Measurements from ENCODE around the gene RPL37A. TPM values are rescaled to one million over a fixed set of nuclear protein-coding genes. Genes with fewer than 3 reads are reported as not detected.
A peak's percentile ranks its signal among the peaks of the same experiment; 100 is the strongest.

The RPL37A gene
- total RNA-seq, 1 experiment from 2014 or later, result 2,080 TPM

- no peaks in the 10 kb centered on the region for H3K9me3 ChIP-seq
- H3K4me3 ChIP-seq, result no peak overlapping the region
Observed at GRCh38 chr2:216480221-216480620, 18.4 kb upstream of the RPL37A start.

GRCh38 chr2:216482640-216483039 is 16.0 kb upstream of the RPL37A start:
- Histone ChIP-seq H3K9me3 (no peaks in the 10 kb centered on the region), H3K36me3 (peaks cover 13% of the 10 kb centered on the region), H3K4me3 (no peak overlapping the region), H3K27me3 (no peaks in the 10 kb centered on the region)
- no peak for DNase-seq

More at GRCh38 chr2:216480221-216480620, 18.4 kb upstream of the RPL37A start:
- DNase-seq, result no peak
- Histone ChIP-seq H3K36me3 (peaks cover 13% of the 10 kb centered on the region), H3K27me3 (no peaks in the 10 kb centered on the region)

- H3K36me3 ChIP-seq, result peaks cover 7% of the 10 kb centered on the region
- H3K4me3 ChIP-seq, result no peak overlapping the region
- no peak for DNase-seq
- no peaks in the 10 kb centered on the region for H3K9me3 ChIP-seq
- no peaks in the 10 kb centered on the region for H3K27me3 ChIP-seq
Observed at GRCh38 chr2:216485237-216485636, 13.4 kb upstream of the RPL37A start.

GRCh38 chr2:216485745-216486144 is 12.9 kb upstream of the RPL37A start:
- no peaks in the 10 kb centered on the region for H3K27me3 ChIP-seq
- H3K4me3 ChIP-seq, result no peak overlapping the region
- DNase-seq, result no peak
- H3K36me3 ChIP-seq, result peaks cover 4% of the 10 kb centered on the region
- no peaks in the 10 kb centered on the region for H3K9me3 ChIP-seq

- DNase-seq, result no peak
- no peaks in the 10 kb centered on the region for H3K27me3 ChIP-seq
- H3K36me3 ChIP-seq, result peaks cover 4% of the 10 kb centered on the region
- no peaks in the 10 kb centered on the region for H3K9me3 ChIP-seq
- H3K4me3 ChIP-seq, result no peak overlapping the region
Observed at GRCh38 chr2:216486271-216486670, 12.4 kb upstream of the RPL37A start.

GRCh38 chr2:216486708-216487107 is 11.9 kb upstream of the RPL37A start:
- DNase-seq, result no peak
- Histone ChIP-seq H3K9me3 (no peaks in the 10 kb centered on the region), H3K36me3 (peaks cover 4% of the 10 kb centered on the region), H3K27me3 (no peaks in the 10 kb centered on the region), H3K4me3 (no peak overlapping the region)

- Histone ChIP-seq H3K4me3 (no peak overlapping the region), H3K9me3 (no peaks in the 10 kb centered on the region), H3K36me3 (no peaks in the 10 kb centered on the region), H3K27me3 (no peaks in the 10 kb centered on the region)
- DNase-seq, result no peak
Observed at GRCh38 chr2:216490061-216490460, 8.6 kb upstream of the RPL37A start.

GRCh38 chr2:216491793-216492596 is 6.6 kb upstream of the RPL37A start:
- Histone ChIP-seq H3K36me3 (no peaks in the 10 kb centered on the region), H3K4me3 (no peak overlapping the region), H3K27me3 (no peaks in the 10 kb centered on the region), H3K9me3 (no peaks in the 10 kb centered on the region)
- DNase-seq, result no peak

- Histone ChIP-seq H3K9me3 (no peaks in the 10 kb centered on the region), H3K36me3 (peaks cover 3% of the 10 kb centered on the region; the same call in 1 of the 2 replicates), H3K27me3 (no peaks in the 10 kb centered on the region), H3K4me3 (no peak overlapping the region)
- DNase-seq, result peak; percentile 87
Observed at GRCh38 chr2:216492597-216493333, 5.9 kb upstream of the RPL37A start.

- Histone ChIP-seq H3K36me3 (peaks cover 3% of the 10 kb centered on the region; the same call in 1 of the 2 replicates), H3K9me3 (no peaks in the 10 kb centered on the region), H3K27me3 (no peaks in the 10 kb centered on the region), H3K4me3 (no peak overlapping the region)
- DNase-seq, result no peak
Observed at GRCh38 chr2:216493334-216493685, 5.3 kb upstream of the RPL37A start.

- Histone ChIP-seq H3K27me3 (no peaks in the 10 kb centered on the region), H3K4me3 (no peak overlapping the region), H3K9me3 (no peaks in the 10 kb centered on the region), H3K36me3 (peaks cover 21% of the 10 kb centered on the region)
- DNase-seq, result peak; percentile 21
Observed at GRCh38 chr2:216495656-216496055, 3.0 kb upstream of the RPL37A start.

GRCh38 chr2:216497382-216498069 is 1.1 kb upstream of the RPL37A start:
- peak overlapping the region; percentile 73 for H3K4me3 ChIP-seq
- DNase-seq, result no peak
- no peaks in the 10 kb centered on the region for H3K27me3 ChIP-seq
- no peaks in the 10 kb centered on the region for H3K9me3 ChIP-seq
- H3K36me3 ChIP-seq, result peaks cover 39% of the 10 kb centered on the region

GRCh38 chr2:216498070-216498378 is 620 bp upstream of the RPL37A start:
- no peaks in the 10 kb centered on the region for H3K9me3 ChIP-seq
- no peaks in the 10 kb centered on the region for H3K27me3 ChIP-seq
- DNase-seq, result no peak
- peaks cover 44% of the 10 kb centered on the region for H3K36me3 ChIP-seq
- H3K4me3 ChIP-seq, result peak overlapping the region; percentile 73

- Histone ChIP-seq H3K4me3 (peak overlapping the region; percentile 73), H3K9me3 (no peaks in the 10 kb centered on the region; the same call in 1 of the 2 replicates), H3K27me3 (no peaks in the 10 kb centered on the region), H3K36me3 (peaks cover 61% of the 10 kb centered on the region)
- peak; percentile 26 for DNase-seq
Observed at GRCh38 chr2:216499641-216500218, 1.1 kb downstream of the RPL37A start.

GRCh38 chr2:216500572-216500971 is 1.9 kb downstream of the RPL37A start:
- no peak for DNase-seq
- no peaks in the 10 kb centered on the region; the same call in 1 of the 2 replicates for H3K9me3 ChIP-seq
- no peaks in the 10 kb centered on the region for H3K27me3 ChIP-seq
- H3K4me3 ChIP-seq, result peak overlapping the region; percentile 73
- peaks cover 70% of the 10 kb centered on the region for H3K36me3 ChIP-seq

- Histone ChIP-seq H3K36me3 (peaks cover 81% of the 10 kb centered on the region), H3K9me3 (no peaks in the 10 kb centered on the region; the same call in 1 of the 2 replicates), H3K4me3 (peak overlapping the region; percentile 73), H3K27me3 (no peaks in the 10 kb centered on the region)
- no peak for DNase-seq
Observed at GRCh38 chr2:216501854-216502253, 3.2 kb downstream of the RPL37A start.

Data from MG63 (cell line).